MM.1S (cell line): Measurements from ENCODE around the gene SOX2.

Experiments
- DNase-seq: peaks from one replicate; pipeline ENCODE4 v3.0.0-alpha.2; 2015
- H2AFZ ChIP-seq: fragments of 300-600 bp; sonication (generic); 2 replicates; pipeline ENCODE4 v1.6.0; 2016; ENCODE audit warnings: antibody characterized with exemption, low read length
- H3F3A ChIP-seq: fragments of 300-600 bp; sonication (generic); 2 replicates; pipeline ENCODE4 v1.6.1; 2016; ENCODE audit warnings: mild to moderate bottlenecking, antibody characterized with exemption, low read length, moderate library complexity, mixed read lengths; ENCODE audit not compliant: insufficient read depth
- H3K27ac ChIP-seq: fragments of 300-600 bp; sonication (generic); 2 replicates; pipeline ENCODE4 v1.5.1; 2016; ENCODE audit warnings: mild to moderate bottlenecking, low read length
- H3K27me3 ChIP-seq: fragments of 300-600 bp; sonication (generic); replicated peaks from 2 replicates; pipeline ENCODE4 v1.6.0; 2016; ENCODE audit warnings: low read length; ENCODE audit not compliant: insufficient read depth
- H3K36me3 ChIP-seq: fragments of 300-600 bp; sonication (generic); replicated peaks from 2 replicates; pipeline ENCODE4 v1.6.1; 2016; ENCODE audit warnings: mild to moderate bottlenecking, low read length, mixed read lengths; ENCODE audit not compliant: insufficient read depth
- H3K4me1 ChIP-seq: fragments of 300-600 bp; sonication (generic); 2 replicates; pipeline ENCODE4 v1.6.1; 2016; ENCODE audit warnings: low read length, mixed read lengths
- H3K4me2 ChIP-seq: fragments of 300-600 bp; sonication (generic); 2 replicates; pipeline ENCODE4 v1.6.0; 2016; ENCODE audit warnings: low read depth, low read length
- H3K4me3 ChIP-seq: fragments of 300-600 bp; sonication (generic); 2 replicates; pipeline ENCODE4 v1.5.1; 2016; ENCODE audit warnings: low read length, mixed read lengths
- H3K79me2 ChIP-seq: fragments of 300-600 bp; sonication (generic); 2 replicates; pipeline ENCODE4 v1.6.1; 2016; ENCODE audit warnings: mixed run types, low read length, mixed read lengths
- H3K9ac ChIP-seq: fragments of 300-600 bp; sonication (generic); 2 replicates; pipeline ENCODE4 v1.6.1; 2016; ENCODE audit warnings: low read length, mixed read lengths
- H3K9me2 ChIP-seq: fragments of 300-600 bp; sonication (generic); replicated peaks from 2 replicates; pipeline ENCODE4 v1.6.1; 2016; ENCODE audit warnings: mild to moderate bottlenecking, low read length, mixed read lengths; ENCODE audit not compliant: insufficient read depth
- H3K9me3 ChIP-seq: fragments of 300-600 bp; sonication (generic); replicated peaks from 2 replicates; pipeline ENCODE4 v1.6.1; 2016; ENCODE audit warnings: mild to moderate bottlenecking, low read length, mixed read lengths; ENCODE audit not compliant: insufficient read depth
- H4K20me1 ChIP-seq: fragments of 300-600 bp; sonication (generic); 2 replicates; pipeline ENCODE4 v1.6.1; 2016; ENCODE audit warnings: mild to moderate bottlenecking, low read length, moderate library complexity, mixed read lengths; ENCODE audit not compliant: insufficient read depth
- EZH2 ChIP-seq: fragments of 300-600 bp; sonication (generic); optimal IDR thresholded peaks from 2 replicates; pipeline ENCODE3; 2017; ENCODE audit warnings: low read depth, mild to moderate bottlenecking, antibody characterized with exemption, low read length, mixed read lengths
- EZH2phosphoT487 ChIP-seq: fragments of 300-600 bp; sonication (generic); IDR thresholded peaks from 2 replicates; pipeline ENCODE4 v1.6.1; 2018; ENCODE audit warnings: antibody characterized with exemption, low read length
- TF ChIP-seq, protein P1 (sequence below): fragments of 300-600 bp; sonication (generic); IDR thresholded peaks from 2 replicates; pipeline ENCODE4 v1.5.1; 2016; ENCODE audit warnings: antibody characterized with exemption, low read length, mixed read lengths

Gene SOX2

DNA sequence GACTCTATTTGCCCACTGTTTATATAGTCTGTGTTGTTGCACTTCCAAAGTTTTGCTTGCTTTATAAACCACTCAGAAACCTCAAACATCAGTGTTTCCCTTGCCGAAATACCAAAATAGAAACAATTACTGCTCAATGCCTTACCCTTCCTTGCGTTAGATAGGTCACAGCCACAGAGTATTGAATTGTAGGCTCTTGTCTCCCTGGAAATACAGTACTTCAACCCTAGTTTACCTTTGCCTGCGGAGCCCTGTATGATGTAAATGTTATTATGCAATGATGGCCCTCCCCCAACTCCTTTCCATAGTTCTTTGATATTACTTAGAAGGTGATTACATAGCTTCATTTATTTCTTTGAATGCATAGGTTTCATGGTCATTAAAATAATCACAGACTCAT lies 44.2 kb downstream of the SOX2 start:
- Histone ChIP-seq H3K27ac (no peak overlapping the region), H3K4me3 (no peak overlapping the region), H3K9me3 (no peaks in the 10 kb centered on the region), H3K9me2 (no peaks in the 10 kb centered on the region), H3K36me3 (no peaks in the 10 kb centered on the region), H3K9ac (no peak overlapping the region), H3F3A (no peaks in the 10 kb centered on the region), H4K20me1 (no peaks in the 10 kb centered on the region), H3K27me3 (no peaks in the 10 kb centered on the region), H3K4me2 (no peak overlapping the region), H3K79me2 (no peaks in the 10 kb centered on the region), H2AFZ (no peak overlapping the region), H3K4me1 (no peaks in the 10 kb centered on the region)
- no peak for DNase-seq
- TF ChIP-seq, protein P1, sequence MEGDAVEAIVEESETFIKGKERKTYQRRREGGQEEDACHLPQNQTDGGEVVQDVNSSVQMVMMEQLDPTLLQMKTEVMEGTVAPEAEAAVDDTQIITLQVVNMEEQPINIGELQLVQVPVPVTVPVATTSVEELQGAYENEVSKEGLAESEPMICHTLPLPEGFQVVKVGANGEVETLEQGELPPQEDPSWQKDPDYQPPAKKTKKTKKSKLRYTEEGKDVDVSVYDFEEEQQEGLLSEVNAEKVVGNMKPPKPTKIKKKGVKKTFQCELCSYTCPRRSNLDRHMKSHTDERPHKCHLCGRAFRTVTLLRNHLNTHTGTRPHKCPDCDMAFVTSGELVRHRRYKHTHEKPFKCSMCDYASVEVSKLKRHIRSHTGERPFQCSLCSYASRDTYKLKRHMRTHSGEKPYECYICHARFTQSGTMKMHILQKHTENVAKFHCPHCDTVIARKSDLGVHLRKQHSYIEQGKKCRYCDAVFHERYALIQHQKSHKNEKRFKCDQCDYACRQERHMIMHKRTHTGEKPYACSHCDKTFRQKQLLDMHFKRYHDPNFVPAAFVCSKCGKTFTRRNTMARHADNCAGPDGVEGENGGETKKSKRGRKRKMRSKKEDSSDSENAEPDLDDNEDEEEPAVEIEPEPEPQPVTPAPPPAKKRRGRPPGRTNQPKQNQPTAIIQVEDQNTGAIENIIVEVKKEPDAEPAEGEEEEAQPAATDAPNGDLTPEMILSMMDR: no peak
- TF ChIP-seq EZH2phosphoT487 (no peak), EZH2 (no peak)

DNA sequence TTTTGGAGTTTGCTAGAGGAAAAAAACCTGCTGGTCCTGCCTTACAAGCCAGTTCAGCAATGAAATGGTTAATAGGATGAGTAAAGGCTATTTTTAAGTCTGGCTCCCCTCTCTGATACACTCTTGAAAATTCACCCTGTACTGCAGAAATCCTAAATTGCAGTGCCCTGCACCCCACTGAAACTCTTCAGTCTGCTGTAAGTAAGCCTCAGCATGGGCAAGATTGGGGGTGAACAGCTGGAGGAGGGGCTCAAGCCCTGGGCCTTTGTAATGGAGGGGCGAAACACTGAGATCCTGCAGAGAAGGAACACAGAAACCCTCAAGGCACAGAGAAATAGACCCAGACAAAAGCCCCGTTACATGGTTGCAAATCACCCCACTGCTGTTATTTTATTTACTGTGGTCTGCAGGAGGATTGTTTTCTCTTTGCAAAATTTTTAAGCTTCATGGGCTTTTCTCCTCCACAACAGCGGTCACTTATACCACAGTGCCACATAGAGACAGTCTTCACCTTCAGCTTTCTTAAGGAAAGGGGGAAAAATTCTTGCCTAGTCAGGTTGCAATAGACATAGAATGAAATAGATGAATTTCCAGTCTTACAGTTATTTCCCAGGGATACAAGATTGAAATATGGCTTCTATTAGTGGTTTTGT lies 45.0 kb downstream of the SOX2 start:
- H4K20me1 ChIP-seq: no peaks in the 10 kb centered on the region
- no peaks in the 10 kb centered on the region for H3K9me2 ChIP-seq
- no peaks in the 10 kb centered on the region for H3K9me3 ChIP-seq
- H2AFZ ChIP-seq: no peak overlapping the region
- no peak overlapping the region for H3K27ac ChIP-seq
- no peaks in the 10 kb centered on the region for H3K79me2 ChIP-seq
- H3K9ac ChIP-seq: no peak overlapping the region
- H3F3A ChIP-seq: no peaks in the 10 kb centered on the region
- no peak for DNase-seq
- no peaks in the 10 kb centered on the region for H3K36me3 ChIP-seq
- H3K4me3 ChIP-seq: no peak overlapping the region
- H3K27me3 ChIP-seq: no peaks in the 10 kb centered on the region
- TF ChIP-seq, protein P1: no peak
- TF ChIP-seq EZH2phosphoT487: no peak
- no peak for TF ChIP-seq EZH2
- H3K4me1 ChIP-seq: no peaks in the 10 kb centered on the region
- H3K4me2 ChIP-seq: no peak overlapping the region

GRCh38 chr3:181757694-181758306 lies 46.1 kb downstream of the SOX2 start:
- H3K9me3 ChIP-seq: no peaks in the 10 kb centered on the region
- no peak overlapping the region for H3K4me3 ChIP-seq
- TF ChIP-seq, protein P1: no peak
- no peak for TF ChIP-seq EZH2phosphoT487
- TF ChIP-seq EZH2: no peak
- no peak overlapping the region for H3K4me2 ChIP-seq
- no peaks in the 10 kb centered on the region for H3F3A ChIP-seq
- no peaks in the 10 kb centered on the region for H3K36me3 ChIP-seq
- no peak overlapping the region for H3K27ac ChIP-seq
- H3K9me2 ChIP-seq: no peaks in the 10 kb centered on the region
- H3K4me1 ChIP-seq: no peaks in the 10 kb centered on the region
- H2AFZ ChIP-seq: no peak overlapping the region
- no peak overlapping the region for H3K9ac ChIP-seq
- no peak for DNase-seq
- no peaks in the 10 kb centered on the region for H3K79me2 ChIP-seq
- no peaks in the 10 kb centered on the region for H4K20me1 ChIP-seq
- no peaks in the 10 kb centered on the region for H3K27me3 ChIP-seq
